Calu3 (cell line): ENCODE data around the gene P2RX2. TPM values are rescaled to one million over a fixed set of nuclear protein-coding genes. Genes with fewer than 3 reads are reported as not detected.

Experiments used
- BruUV-seq: library from RNA; stranded (reverse); fragments of 400-500 nt; replicated peaks from 2 replicates; lab custom pipeline; 2021; lab: Mats Ljungman, UMichigan
- CTCF ChIA-PET: fragments of 300-600 bp; sonication (Branson Sonifier 250); formaldehyde crosslinking; loops from one replicate; lab custom pipeline; 2022; ENCODE audit warnings: antibody characterized with exemption; lab: Charles Lee
- DNase-seq: peaks from one replicate; pipeline ENCODE4 v3.0.0; 2022
- H3K27ac Mint-ChIP-seq: one replicate; pipeline ENCODE4 v1.8.0; 2022; ENCODE audit warnings: mixed read lengths; ENCODE audit not compliant: unreplicated experiment
- H3K27me3 Mint-ChIP-seq: one replicate; pipeline ENCODE4 v1.8.0; 2022; ENCODE audit warnings: mixed read lengths; ENCODE audit not compliant: unreplicated experiment
- H3K36me3 Mint-ChIP-seq: one replicate; pipeline ENCODE4 v1.8.0; 2022; ENCODE audit warnings: mild to moderate bottlenecking, moderate library complexity, mixed read lengths; ENCODE audit not compliant: insufficient read depth, unreplicated experiment
- H3K4me1 Mint-ChIP-seq: one replicate; pipeline ENCODE4 v1.8.0; 2022; ENCODE audit warnings: mild to moderate bottlenecking, low read depth, mixed read lengths; ENCODE audit not compliant: unreplicated experiment
- H3K4me3 Mint-ChIP-seq: one replicate; pipeline ENCODE4 v1.8.0; 2022; ENCODE audit warnings: mild to moderate bottlenecking, low read depth, moderate library complexity, mixed read lengths; ENCODE audit not compliant: unreplicated experiment
- H3K9me3 Mint-ChIP-seq: one replicate; pipeline ENCODE4 v1.8.0; 2022; ENCODE audit warnings: low read depth, mixed read lengths; ENCODE audit not compliant: unreplicated experiment
- intact Hi-C: fragments of 100-400 bp; cut with micrococcal nuclease; formaldehyde crosslinking; loops from one replicate; pipeline ENCODE4 v1.10.0; 2022; ENCODE audit not compliant: unreplicated experiment
- total RNA-seq: library from RNA; stranded (reverse); gene quantifications from 2 replicates; pipeline ENCODE4 v1.2.3, GENCODE V29; 2022
- TF ChIP-seq, protein P1 (sequence below): fragments of 200-600 bp; IDR thresholded peaks from one replicate; pipeline ENCODE4 v1.8.0; 2022; ENCODE audit warnings: antibody characterized with exemption; ENCODE audit not compliant: unreplicated experiment

P2RX2 gene
- total RNA-seq, 1 experiment from 2014 or later = not detected

DNA sequence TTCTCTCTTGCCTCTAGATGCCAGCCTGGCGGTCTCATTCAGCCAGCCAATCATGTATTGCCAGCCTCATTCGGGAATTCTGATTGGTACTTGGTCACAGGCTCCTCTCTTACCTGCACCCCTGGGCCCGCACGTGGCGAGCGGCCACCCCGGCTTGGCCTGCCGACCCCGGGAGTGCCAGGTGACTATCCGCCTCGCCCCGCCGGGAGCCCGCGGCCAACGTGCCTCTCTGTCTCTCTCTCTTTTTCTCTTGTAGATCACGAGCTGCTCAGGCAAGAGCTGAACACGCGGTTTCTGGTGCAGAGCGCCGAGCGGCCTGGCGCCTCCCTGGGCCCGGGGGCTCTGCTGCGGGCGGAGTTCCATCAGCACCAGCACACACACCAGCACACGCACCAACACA lies 47.5 kb upstream of the P2RX2 start:
- Mint-ChIP-seq H3K36me3 (peaks cover 56% of the 10 kb centered on the region), H3K4me3 (no peak overlapping the region), H3K4me1 (no peaks in the 10 kb centered on the region), H3K27me3 (no peaks in the 10 kb centered on the region), H3K27ac (no peak overlapping the region), H3K9me3 (no peaks in the 10 kb centered on the region)
- DNase-seq = no peak
- no TSS peak for BruUV-seq
- intact Hi-C loops = no loop called here
- CTCF ChIA-PET = no interaction called here
- TF ChIP-seq, protein P1, sequence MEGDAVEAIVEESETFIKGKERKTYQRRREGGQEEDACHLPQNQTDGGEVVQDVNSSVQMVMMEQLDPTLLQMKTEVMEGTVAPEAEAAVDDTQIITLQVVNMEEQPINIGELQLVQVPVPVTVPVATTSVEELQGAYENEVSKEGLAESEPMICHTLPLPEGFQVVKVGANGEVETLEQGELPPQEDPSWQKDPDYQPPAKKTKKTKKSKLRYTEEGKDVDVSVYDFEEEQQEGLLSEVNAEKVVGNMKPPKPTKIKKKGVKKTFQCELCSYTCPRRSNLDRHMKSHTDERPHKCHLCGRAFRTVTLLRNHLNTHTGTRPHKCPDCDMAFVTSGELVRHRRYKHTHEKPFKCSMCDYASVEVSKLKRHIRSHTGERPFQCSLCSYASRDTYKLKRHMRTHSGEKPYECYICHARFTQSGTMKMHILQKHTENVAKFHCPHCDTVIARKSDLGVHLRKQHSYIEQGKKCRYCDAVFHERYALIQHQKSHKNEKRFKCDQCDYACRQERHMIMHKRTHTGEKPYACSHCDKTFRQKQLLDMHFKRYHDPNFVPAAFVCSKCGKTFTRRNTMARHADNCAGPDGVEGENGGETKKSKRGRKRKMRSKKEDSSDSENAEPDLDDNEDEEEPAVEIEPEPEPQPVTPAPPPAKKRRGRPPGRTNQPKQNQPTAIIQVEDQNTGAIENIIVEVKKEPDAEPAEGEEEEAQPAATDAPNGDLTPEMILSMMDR = no peak

DNA sequence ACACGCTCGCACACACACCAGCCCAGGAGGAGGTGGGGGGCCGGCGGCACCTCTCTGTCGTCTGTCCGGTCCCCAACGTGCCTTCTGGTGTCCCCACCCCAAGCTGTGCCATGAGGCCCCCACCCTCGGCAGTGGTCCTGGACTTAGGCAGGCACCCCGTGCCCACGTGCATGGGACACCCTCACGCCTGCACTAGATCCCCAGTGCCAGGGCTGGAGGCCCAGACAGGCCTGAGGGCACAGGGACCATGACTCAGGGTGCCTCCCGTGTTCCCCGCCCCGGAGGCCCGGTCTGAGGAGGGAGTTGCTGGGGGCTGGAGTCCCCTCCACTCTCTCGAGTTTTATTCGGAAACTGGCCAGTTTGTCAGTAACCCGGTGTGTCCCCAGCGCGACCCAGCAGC lies 47.0 kb upstream of the P2RX2 start:
- no TSS peak for BruUV-seq
- Mint-ChIP-seq H3K27me3 (no peaks in the 10 kb centered on the region), H3K27ac (no peak overlapping the region), H3K4me3 (no peak overlapping the region), H3K4me1 (no peaks in the 10 kb centered on the region), H3K36me3 (peaks cover 57% of the 10 kb centered on the region), H3K9me3 (no peaks in the 10 kb centered on the region)
- TF ChIP-seq, protein P1 = no peak
- intact Hi-C loops = no loop called here
- no peak for DNase-seq
- CTCF ChIA-PET = no interaction called here

DNA sequence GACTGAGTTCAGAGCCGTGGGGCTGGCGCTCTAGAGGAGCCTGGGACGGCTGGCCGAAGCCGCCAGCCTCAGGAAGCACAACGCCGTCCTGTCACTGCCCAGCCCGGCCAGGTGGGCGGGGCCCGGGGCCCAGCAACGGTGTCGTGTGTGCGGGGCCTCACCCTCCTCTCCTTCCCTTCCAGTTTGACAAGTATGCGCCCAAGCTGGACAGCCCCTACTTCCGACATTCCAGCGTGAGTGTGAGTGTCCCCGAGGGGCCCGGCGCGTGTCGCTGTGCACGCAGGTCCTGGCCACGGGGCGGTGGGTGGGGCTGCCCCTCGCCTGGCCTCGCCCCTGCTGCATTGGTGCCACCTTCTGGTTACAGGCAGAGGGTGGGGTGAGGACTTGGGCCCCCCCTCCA lies 46.5 kb upstream of the P2RX2 start:
- Mint-ChIP-seq H3K27me3 (no peaks in the 10 kb centered on the region), H3K27ac (no peak overlapping the region), H3K9me3 (no peaks in the 10 kb centered on the region), H3K36me3 (peaks cover 61% of the 10 kb centered on the region), H3K4me1 (no peaks in the 10 kb centered on the region), H3K4me3 (no peak overlapping the region)
- TF ChIP-seq, protein P1 = no peak
- no TSS peak for BruUV-seq
- intact Hi-C loops = no loop called here
- DNase-seq = no peak
- CTCF ChIA-PET = no interaction called here

DNA sequence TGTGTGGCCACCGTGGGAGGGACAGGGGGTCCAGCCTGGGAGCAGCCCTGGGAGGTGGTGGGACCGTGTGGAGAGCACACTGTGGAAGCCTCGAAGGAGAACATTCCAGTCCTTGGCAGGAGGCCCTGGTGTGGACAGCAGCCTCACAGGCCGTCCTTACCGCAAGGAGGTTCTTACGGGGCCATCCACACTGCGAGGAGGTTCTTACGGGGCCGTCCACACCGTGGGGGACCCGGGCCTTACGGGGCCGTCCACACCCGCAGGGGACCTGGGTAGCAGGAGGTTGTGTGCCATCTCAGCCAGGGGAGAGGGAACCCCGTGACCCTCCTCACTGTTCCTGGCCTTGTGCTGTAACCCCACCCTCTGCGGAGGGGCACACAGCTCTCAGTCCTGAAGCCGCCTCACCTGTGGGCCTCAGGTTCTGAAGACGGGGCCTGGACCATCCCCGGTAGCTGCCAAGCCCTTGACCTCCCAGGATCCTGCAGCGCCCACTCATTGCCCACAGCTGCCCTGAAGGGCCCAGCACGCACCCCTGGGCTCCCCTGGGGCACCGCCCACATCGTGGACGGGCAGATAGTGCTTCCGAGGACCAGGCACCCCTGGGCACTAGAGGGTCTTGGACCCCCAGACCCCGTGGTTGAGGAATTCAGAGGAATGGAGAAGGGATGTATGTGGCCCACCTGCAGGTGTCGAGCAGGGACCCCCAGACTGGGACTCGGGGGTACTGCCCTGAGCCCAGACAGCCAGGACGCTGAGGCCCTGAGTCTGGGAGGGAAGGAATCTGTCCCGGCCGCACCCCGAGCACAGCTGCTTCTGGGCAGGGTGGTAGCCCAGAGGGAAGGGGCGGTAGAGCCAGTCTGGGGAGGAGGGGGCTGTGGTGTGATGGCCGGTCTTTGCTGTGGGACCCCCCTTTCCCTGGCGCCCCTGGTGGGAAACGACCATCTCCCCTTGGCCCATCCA lies 45.5 kb upstream of the P2RX2 start:
- no peaks in the 10 kb centered on the region for H3K27me3 Mint-ChIP-seq
- BruUV-seq = no TSS peak
- no peak overlapping the region for H3K27ac Mint-ChIP-seq
- H3K9me3 Mint-ChIP-seq = no peaks in the 10 kb centered on the region
- intact Hi-C loops = no loop called here
- H3K36me3 Mint-ChIP-seq = peaks cover 60% of the 10 kb centered on the region
- TF ChIP-seq, protein P1 = no peak
- DNase-seq = no peak
- H3K4me1 Mint-ChIP-seq = no peaks in the 10 kb centered on the region
- H3K4me3 Mint-ChIP-seq = no peak overlapping the region
- CTCF ChIA-PET = no interaction called here
